Activated naive CD4-positive, alpha-beta T cell treated with anti-CD3 and anti-CD28 coated beads, Interleukin-2, amount 50 U/mL, for 72 hours (primary cell): ENCODE data around the gene ABCC8. TPM values are rescaled to one million over a fixed set of nuclear protein-coding genes. Genes with fewer than 3 reads are reported as not detected.

Source experiments
- ATAC-seq, 2 donors: fragments of 150-1000 bp; cut with Tn5 transposase; 2 replicates each; pipeline ENCODE4 v1.10.0; 2021; ENCODE audit warnings: mild to moderate bottlenecking in 2 of 2, moderate library complexity in 2 of 2
- DNase-seq, 2 donors: peaks; one replicate each; pipeline ENCODE4 v3.0.0; 2021 to 2022; ENCODE audit warnings: low spot score in 2 of 2
- H3K27ac Mint-ChIP-seq, 2 donors: one replicate each; pipeline ENCODE4 v1.8.0; 2022; ENCODE audit warnings: mild to moderate bottlenecking in 2 of 2, mixed read lengths in 2 of 2
- H3K36me3 Mint-ChIP-seq, 2 donors: one replicate each; pipeline ENCODE4 v1.8.0; 2022; ENCODE audit warnings: mixed read lengths in 2 of 2
- H3K9me3 Mint-ChIP-seq, 2 donors: one replicate each; pipeline ENCODE4 v1.8.0; 2022; ENCODE audit warnings: mixed read lengths in 2 of 2
- total RNA-seq, 2 donors: library from RNA; stranded (reverse); gene quantifications; one replicate each; pipeline ENCODE4 v1.2.3, GENCODE V29; 2022

ABCC8 gene
- not detected for total RNA-seq

DNA sequence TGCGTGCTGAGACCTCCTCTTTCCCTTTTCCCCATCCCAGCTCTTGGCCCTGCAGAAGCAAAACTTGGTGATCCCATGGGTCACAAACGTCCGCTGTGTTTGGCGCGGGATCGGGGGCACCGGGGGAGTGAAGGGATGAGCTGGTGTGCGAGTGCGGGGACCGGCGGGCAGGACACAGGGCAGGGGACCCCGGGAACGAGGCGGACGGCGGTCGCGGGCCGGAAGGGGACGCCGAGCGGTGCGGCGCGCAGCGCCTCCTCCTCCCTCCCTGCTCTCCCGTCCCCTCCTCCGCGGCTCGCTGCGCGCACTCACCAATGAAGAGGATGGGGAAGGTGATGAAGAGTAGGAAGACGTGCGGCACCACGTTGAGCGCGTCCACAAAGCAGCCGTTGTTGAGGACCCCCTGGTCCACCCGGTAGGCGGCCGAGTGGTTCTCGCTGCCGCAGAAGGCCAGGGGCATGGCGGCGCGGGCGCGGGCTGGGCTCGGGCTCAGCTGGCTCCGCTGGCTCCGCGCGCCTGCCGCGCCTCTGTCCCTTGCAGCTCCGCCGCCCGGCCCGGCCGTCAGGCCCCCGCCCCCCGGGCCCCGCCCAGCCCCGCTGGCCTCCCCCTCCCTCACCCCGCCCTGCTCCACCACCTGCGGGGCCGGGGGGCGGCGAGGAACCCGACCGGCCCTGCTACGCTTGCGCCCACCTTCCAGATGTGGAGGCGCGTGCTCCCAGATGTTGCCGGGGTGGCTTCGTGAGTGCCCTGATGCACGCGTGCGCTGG, at the start of gene ABCC8:
Gene ABCC8 (minus strand): TSS at position 529 of the 767 bp plus-strand sequence. CDS start 69 bp downstream, at position 460.
- ATAC-seq: peak in 1 of 2 donors; percentile 30

DNA sequence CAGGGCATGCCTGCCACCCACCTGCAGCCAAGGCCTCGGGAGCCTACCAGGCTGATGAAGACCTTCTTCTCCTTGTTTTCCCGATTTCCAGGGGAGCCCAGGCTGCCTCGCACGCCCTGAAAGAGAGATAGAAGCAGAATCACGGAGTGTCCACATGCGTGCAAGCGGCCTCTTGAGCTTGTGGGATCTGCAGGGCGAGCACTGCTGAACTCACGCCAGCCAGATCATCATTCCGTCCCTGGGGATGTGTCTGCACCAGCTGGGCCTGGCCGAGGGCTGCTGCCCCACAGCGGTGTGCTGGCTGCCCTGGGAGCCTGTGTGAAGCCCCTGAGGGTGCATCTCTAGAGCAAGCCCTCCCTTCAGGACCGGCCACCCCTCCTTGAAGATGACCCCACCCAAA, 49.7 kb upstream of the ABCC8 start:
- Mint-ChIP-seq H3K27ac (no peak overlapping the region), H3K9me3 (no peaks in the 10 kb centered on the region), H3K36me3 (no peaks in the 10 kb centered on the region)
- DNase-seq (no peak), ATAC-seq (no peak)

More for the DNA sequence above, at the start of gene ABCC8:
- Mint-ChIP-seq H3K9me3 (no peaks in the 10 kb centered on the region), H3K27ac (no peak within 1 kb of the TSS), H3K36me3 (no peaks in the 10 kb centered on the region)
- DNase-seq: no peak

DNA sequence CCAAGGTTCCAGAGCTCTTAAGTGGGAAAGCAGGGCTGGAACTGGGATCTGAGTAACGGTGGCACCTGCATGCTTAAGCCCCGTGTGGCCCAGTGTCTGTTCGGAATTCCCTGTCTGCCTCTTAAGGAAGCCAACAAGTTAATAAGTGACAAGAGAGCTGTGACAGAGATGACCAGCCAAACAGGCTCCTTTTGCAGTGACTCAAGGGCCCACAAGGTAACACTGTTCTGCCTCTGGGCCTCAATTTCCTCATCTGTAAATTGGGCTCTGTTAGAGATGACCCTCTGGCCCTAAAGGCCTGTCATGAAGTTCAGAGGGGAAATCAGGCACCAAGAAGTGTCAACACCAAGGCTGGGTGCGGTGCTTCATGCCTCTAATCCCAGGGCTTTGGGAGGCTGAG, 48.9 kb upstream of the ABCC8 start:
- no peak overlapping the region for H3K27ac Mint-ChIP-seq
- H3K9me3 Mint-ChIP-seq: no peaks in the 10 kb centered on the region
- no peaks in the 10 kb centered on the region for H3K36me3 Mint-ChIP-seq
- ATAC-seq: no peak
- no peak for DNase-seq

DNA sequence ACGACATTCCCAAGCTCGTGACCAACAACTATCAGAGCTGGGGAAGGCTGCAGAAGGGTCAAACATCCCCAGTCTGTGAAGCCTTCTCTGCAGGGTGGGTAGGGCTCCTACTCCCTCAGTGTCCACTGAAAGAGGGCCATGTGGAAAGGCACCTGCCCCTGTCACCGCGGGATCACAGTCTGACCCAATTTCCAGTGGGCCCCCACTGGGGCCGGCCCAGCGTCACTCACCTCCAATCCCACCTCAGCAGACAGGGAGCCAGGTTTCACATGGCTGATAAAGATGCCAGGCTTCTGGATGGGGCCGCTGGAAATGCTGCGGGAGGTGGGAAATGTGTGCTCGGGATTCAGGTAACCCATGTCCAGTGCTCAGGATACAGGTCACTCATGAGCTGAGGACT, 47.6 kb upstream of the ABCC8 start:
- no peaks in the 10 kb centered on the region for H3K36me3 Mint-ChIP-seq
- no peak overlapping the region for H3K27ac Mint-ChIP-seq
- no peaks in the 10 kb centered on the region for H3K9me3 Mint-ChIP-seq
- ATAC-seq: no peak
- DNase-seq: no peak

DNA sequence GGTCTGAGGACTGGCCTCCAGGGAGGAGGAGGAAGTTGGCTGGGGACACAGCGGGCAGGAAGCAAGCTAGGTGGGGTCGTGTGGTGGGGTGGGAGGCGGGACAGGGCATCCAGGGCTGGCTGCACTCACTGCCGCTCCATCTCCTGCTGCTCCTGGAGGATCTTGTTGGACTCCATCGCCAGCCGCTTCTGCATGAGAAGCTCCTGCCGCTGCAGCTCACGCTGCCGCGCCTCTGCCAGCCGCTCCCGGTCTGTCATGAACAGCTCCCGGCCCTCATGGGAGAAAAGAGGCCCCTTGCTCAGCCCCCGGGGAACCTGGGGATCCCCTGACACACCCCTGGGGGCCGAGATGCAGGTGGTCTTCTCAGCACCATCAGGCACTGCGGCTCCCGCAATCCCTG, 46.0 kb upstream of the ABCC8 start:
- Mint-ChIP-seq H3K36me3 (no peaks in the 10 kb centered on the region), H3K9me3 (no peaks in the 10 kb centered on the region), H3K27ac (no peak overlapping the region)
- ATAC-seq: no peak
- DNase-seq: no peak

DNA sequence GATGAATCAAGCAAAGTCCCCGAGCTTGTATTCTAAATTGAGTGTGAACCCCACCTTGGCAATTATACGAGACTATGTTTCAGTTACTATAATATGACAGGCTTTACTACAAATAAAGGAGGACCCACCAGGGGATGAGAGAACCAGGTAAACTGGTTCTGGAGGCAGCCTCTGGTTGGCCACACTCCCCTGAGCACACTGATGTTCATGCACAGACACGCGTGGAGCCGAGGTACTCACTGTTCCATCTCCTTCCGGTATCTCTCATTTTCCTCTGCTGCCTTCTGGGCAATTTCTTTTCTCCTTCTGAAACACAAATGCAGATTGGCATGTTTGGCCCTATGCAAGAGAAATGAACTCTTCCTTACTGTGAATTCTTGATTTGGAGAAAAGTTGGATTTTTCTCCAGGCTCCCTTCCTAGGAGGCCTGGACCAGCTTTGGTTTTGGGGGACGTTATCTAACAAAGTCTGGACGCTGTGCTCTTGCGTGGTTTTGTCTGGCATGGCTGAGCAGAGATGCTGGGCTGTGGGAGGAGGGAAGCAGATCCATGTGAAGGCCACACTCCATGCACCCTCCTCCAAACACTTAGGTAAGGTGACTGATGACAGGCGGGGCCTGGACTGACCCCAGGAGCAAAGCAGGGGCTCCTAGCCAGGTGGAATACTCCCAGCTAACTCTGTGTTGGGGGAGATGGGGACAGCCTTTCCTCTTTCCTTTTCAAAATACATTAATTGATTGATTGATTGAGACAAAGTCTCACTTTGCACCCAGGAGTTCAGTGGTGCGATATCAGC, 44.7 kb upstream of the ABCC8 start:
- H3K27ac Mint-ChIP-seq: no peak overlapping the region
- ATAC-seq: no peak
- H3K36me3 Mint-ChIP-seq: no peaks in the 10 kb centered on the region
- no peaks in the 10 kb centered on the region for H3K9me3 Mint-ChIP-seq
- no peak for DNase-seq

DNA sequence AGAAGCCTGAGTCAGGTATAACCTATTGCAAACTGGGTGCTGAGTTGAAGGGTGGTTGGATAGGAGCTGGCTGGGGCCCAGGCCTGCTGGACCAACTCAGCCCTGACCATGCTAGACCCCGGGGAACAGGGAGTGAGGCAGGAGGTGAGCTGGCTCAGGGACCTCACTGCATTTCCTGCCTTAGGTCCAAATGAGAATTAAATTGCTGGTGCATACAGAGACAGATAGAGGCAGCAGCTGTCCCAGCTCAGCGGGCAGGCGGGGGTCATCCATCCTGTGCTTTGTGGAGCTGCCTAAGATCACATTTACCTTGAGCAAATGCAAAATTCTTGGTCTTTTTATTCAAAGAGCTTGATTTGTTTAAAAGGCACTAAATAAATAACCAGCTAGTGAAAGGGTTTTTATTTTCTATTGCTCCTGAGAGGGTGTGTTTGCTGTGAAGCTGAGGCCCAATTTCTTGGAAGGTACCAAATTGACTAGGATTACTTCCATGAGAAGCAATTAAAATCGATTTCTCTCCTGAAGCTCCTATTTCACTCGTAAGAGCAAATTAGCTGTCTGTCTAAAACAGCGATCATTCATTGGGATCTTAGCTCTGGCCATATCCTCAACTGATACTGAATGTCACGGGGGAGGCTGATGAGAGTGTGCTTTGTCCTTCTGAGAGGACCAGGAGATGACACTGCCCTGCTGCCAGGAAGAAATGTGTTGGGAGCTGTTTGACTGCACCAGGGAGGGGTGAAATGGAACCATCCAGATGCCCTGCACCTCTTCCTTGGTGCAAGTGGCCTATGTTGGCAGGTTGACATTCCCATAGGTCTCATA, 42.6 kb upstream of the ABCC8 start:
- H3K27ac Mint-ChIP-seq: no peak overlapping the region
- DNase-seq (no peak), ATAC-seq (no peak)
- H3K9me3 Mint-ChIP-seq: no peaks in the 10 kb centered on the region
- H3K36me3 Mint-ChIP-seq: no peaks in the 10 kb centered on the region

DNA sequence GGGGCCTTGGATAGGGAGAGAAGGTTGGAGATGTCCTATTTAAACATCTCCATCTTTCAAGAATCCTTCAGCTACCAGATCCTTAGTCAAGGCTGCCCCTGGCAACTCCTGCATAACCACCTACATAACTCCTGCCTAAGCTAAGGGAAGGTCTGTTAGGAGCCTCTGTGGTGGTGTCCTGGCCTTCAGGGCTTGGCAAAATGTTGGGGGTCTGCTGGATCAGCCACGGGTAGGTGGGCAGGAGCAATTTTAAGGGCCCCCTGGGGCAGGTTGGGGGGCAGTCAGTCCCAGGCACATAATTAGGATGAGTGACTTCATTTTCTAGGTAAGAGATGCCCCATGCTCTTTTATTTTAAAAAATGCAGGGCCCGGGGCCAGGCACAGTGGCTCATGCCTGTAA, 41.7 kb upstream of the ABCC8 start:
- Mint-ChIP-seq H3K27ac (no peak overlapping the region), H3K36me3 (no peaks in the 10 kb centered on the region), H3K9me3 (no peaks in the 10 kb centered on the region)
- ATAC-seq (no peak), DNase-seq (no peak)

DNA sequence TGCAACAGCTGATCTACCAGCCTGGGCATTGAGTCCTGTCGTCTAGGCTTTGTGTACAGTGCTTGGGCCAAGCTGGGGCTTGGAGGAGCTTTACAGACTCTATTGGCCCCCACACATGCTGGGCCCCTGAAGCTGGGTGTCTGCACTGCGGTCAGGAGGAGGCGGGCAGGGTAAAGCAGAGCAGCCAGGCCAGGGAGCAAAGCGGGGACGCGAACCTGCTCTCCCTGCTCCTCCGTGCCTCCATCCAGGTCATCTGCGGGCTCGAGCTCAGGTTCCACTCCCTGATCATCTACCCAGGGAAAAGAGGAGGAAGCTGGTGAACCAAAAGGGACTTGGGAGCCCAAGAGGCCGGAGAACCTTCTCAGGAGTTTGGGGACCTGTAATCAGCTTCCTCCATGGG, 40.5 kb upstream of the ABCC8 start:
- Mint-ChIP-seq H3K27ac (no peak overlapping the region), H3K36me3 (no peaks in the 10 kb centered on the region), H3K9me3 (no peaks in the 10 kb centered on the region)
- no peak for DNase-seq
- no peak for ATAC-seq

DNA sequence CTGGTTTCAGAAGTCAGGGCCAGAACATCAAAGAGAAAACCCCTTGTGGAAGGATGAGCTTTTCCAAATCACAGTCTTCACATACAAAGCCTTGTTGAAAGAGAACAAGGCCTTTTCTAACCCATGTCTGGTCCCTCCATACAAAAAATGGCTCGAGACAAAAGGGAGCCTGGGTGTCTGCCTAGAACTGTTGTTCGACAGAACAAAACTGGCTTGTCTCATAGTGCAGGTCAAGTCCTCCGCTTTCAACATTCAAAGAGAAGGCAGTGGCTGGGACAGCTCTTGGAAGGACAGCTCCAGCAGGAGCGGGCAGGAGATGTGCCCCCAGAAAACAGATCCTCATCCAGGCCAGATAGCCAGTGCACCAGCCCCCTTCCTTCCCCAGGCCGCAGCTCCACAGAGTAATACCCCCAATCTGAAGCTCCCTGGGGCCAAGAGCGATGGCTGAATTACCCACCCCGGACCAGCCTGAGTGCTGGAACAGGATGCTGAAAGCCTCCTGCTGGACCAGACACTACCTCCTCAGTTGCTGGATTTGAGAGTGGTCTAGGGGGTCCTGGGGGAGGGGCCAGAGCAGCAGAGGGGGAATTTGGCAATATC, 40.0 kb upstream of the ABCC8 start:
- no peak for DNase-seq
- Mint-ChIP-seq H3K36me3 (no peaks in the 10 kb centered on the region), H3K27ac (peak overlapping the region in 1 of 2 donors; percentile 79), H3K9me3 (no peaks in the 10 kb centered on the region)
- ATAC-seq: no peak

DNA sequence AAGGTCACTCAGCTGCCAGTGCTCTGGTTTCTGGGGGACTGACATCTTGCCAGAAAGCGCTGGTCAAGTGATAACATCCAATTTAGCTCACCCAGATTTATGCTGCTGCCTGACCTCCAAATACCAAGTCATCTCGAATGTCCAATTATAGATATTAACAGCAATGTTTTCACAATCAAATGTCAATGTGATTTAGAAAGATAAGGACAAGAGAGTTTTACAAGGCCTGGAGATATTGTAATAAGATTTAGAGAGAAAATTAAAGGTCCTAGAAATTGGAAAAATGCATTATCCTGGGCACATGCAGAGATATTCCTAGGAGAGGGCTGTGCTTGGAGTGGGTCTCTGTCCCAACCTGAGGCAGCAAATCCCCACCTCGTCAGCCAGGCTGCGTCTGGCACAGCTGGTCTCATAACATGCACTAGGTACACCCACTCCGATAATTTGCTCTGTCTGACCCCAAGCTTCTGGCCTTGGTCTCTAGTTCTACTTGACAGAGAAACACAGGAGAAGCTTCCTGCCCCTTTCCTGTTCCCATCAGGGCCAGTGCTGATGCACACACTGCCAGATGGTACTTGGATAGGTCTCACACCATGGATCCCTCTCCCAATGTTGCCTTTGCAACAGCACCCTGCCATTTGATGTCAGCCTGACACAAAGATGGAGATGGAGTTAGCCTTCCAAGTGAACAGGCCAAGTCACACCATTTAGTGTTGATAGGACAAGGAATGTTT, 39.0 kb upstream of the ABCC8 start:
- H3K9me3 Mint-ChIP-seq: no peaks in the 10 kb centered on the region
- H3K36me3 Mint-ChIP-seq: no peaks in the 10 kb centered on the region
- DNase-seq (no peak), ATAC-seq (no peak)
- no peak overlapping the region for H3K27ac Mint-ChIP-seq

DNA sequence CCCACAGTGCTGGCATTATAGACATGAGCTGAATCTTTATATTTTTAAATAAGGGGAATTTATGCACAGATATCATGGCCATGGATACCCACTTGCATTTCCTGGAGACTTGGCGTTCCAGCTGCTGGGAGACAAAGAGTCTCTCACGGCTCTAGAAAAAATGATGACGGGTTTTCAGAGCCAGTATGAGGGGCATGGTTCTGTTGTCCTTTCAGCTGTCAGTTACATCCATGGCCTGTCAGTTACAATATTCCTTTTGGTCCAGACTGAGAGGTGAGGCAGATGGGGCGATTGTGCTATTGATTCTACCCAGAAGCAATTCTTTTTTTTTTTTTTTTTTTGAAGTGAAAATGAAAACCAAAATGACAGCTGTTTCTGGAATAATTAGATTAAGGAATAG, 37.8 kb upstream of the ABCC8 start:
- Mint-ChIP-seq H3K36me3 (no peaks in the 10 kb centered on the region), H3K27ac (no peak overlapping the region), H3K9me3 (no peaks in the 10 kb centered on the region)
- DNase-seq (no peak), ATAC-seq (no peak)

DNA sequence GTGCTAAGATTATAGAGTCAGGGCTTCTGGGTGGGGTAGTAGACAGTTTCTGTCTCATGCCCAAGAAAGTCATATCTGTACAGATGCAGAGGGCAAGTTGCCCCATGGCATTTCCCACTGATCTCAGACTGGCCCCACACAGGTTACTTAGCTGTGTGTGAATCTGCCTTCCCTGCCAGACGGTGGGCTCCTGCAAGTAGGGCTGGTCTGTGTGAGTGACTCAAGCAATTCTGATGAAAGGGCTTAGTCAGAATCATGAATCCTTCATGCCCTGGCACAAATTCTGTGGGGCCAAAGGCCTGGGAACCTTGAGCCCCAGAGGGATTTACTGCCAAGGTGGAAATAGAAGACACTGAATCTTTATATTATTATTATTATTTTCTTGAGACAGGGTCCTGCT, 37.2 kb upstream of the ABCC8 start:
- H3K9me3 Mint-ChIP-seq: no peaks in the 10 kb centered on the region
- ATAC-seq (no peak), DNase-seq (no peak)
- no peak overlapping the region for H3K27ac Mint-ChIP-seq
- H3K36me3 Mint-ChIP-seq: no peaks in the 10 kb centered on the region

DNA sequence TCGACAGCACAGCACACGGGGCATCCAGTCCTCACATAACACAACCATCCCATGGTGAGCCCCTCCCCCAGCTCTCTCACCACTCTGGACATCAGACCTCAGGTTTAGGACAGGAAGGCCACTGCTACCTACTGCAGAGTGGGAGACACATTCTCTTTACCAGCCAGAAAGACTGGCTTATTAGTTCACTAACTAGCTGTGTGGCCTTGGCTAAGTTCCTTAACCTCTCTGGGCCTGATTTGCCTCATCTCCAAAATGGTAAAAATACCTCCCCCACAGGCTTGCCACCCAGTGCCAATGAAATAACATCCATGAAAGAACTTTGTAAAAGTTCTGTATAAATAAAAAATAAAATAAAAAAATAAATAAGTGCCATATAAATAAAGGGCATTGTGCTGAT, 35.5 kb upstream of the ABCC8 start:
- no peaks in the 10 kb centered on the region for H3K9me3 Mint-ChIP-seq
- H3K27ac Mint-ChIP-seq: peak overlapping the region in 1 of 2 donors; percentile 12

DNA sequence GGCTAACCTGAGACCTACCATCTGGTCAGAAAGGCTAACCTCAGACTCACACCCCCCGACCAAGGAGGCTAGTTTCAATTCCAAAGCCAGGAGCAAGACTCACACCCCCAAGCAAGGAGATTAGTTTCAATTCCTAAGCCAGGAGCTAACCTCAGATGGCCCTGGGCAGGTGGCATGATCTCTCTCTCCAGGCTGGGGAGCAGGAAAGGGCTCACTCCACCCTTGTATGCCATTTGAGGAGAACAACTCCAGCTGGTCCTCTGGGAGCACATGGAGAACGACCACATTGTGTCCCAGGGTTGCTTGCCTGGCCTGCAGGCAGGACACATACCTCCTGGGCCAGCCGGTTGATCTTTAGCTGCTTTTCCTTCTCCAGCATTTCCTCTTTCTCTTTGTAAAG, 34.9 kb upstream of the ABCC8 start:
- Mint-ChIP-seq H3K36me3 (no peaks in the 10 kb centered on the region), H3K27ac (peak overlapping the region in 1 of 2 donors; percentile 12), H3K9me3 (no peaks in the 10 kb centered on the region)
- DNase-seq (no peak), ATAC-seq (no peak)

More for the DNA sequence above, 35.5 kb upstream of the ABCC8 start:
- DNase-seq: no peak
- ATAC-seq: no peak
- no peaks in the 10 kb centered on the region for H3K36me3 Mint-ChIP-seq

DNA sequence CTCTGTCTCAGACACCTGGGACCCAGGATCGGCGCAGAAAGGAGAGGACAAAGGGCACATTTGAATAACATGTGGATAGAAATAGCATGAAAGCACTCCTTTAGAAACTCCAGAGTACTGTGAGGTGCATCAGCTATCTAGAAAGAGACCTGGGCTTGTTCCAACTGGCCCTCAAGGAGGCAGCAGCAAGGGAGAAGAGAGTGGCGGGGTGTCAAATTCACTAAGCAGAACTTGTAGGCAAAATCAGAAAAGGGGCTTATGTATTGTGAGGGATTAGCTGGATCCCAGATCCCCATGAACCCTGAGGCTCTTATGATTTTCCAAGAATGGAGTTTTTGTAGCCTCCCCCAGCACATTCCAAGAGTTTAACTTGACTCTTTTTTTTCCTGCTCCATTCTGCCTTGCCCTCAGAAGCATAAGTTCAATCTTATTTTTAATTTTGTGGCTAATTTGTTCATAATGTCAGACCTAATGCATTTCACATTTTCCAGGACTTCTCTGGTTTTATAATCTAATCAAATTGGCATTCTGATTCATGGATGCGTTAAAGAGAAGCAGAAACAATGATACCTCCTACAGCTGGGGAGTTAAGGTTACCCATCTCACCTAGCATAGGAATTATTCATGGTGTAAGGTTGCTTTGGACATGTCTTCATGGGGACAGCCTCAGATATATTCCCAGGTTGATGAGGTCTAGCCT, 34.0 kb upstream of the ABCC8 start:
- H3K9me3 Mint-ChIP-seq: no peaks in the 10 kb centered on the region
- ATAC-seq (no peak), DNase-seq (no peak)
- no peaks in the 10 kb centered on the region for H3K36me3 Mint-ChIP-seq
- H3K27ac Mint-ChIP-seq: no peak overlapping the region
